HG03354 (cell line): ENCODE results near the gene TMF1.

Experiments
- ATAC-seq: cut with Tn5 transposase; IDR thresholded peaks from one replicate; pipeline ENCODE4 v1.9.1; 2021; ENCODE audit warnings: mild to moderate bottlenecking; ENCODE audit not compliant: unreplicated experiment, poor library complexity, severe bottlenecking

TMF1 gene

DNA sequence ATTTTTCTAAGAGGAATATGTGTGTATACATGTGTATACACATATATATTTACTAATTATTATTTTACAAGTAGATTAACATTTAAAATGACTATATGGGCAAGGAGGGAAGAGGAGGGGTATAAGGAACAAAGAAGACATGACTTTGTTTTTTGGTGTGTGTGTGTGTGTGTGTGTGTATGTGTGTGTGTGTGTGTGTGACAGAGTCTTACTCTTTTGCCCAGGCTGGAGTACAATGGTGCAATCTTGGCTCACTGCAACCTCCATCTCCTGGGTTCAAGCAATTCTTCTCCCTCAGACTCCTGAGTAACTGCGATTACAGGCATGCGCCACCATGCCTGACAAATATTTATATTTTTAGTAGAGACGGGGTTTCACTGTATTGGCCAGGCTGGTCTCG lies 36.0 kb downstream of the TMF1 start:
- no peak for ATAC-seq

DNA sequence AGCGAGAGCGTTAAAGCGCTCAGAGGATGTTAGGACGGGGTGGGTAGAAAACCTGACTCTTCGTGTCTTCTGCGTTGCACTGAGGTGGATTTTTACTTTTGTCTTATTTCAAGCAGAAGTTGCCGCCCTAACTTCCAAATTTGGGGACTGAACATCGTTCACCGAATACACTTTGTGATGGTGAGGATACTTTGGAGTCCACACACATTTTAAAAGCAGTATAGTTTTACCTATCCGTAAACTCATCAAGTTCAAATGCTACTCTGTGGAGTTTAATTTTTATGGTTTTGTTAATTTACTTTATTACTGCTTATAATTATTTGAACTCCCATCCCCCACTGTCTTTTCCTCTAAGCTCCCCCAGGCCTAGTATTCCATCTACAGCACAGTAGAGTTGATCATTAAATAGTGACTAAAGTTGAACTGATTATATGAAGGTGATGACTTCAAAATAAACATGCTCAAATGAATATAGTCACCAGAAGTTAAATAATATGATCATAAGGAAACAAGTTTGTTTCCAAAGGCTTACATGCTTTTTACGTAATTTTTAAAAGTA lies 38.0 kb downstream of the TMF1 start:
- ATAC-seq, result no peak

DNA sequence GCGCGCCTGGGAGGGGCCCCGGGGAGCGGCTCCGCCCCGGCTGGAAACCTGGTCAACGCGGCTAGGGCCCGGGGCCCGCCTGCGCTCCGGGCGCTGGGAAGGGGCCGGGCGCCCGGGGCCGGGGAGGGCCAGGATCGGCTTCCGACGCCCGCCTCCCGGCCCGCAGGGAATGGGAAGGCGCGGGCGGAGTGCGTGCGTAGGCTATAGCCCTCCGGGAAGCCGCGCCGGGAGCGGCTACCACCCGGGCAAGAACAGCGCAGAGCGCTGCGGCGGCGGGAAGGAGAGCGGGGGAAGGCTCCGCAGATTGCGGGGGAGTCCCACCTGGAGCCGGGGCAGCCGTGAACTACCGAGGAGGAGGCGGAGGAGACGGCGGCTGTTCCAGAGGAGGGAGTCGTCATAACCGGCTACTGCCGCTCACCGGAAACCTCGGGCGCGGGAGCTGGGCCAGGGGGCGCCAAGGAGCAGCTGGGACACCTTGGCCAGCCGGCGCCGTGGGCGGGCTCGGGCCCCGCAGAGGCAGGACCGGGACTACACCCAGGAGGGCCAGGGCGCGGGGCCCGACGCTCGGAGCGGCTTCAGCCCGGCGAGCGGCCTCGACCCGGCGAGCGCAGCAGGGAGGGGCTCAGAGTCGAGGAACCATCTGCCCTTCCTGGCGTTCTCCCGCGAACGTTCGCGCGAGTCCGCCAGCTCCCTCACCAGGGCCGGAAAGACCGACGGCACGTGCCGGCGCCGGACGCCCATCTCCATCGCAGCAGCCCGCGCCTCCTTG lies 38.7 kb downstream of the TMF1 start, which contains the start of gene EOGT:
Gene EOGT, minus strand, starts transcription at position 432 of the 769 bp plus-strand sequence. CDS start 3,838 bp downstream, outside the sequence.
- peak; percentile 81 for ATAC-seq

DNA sequence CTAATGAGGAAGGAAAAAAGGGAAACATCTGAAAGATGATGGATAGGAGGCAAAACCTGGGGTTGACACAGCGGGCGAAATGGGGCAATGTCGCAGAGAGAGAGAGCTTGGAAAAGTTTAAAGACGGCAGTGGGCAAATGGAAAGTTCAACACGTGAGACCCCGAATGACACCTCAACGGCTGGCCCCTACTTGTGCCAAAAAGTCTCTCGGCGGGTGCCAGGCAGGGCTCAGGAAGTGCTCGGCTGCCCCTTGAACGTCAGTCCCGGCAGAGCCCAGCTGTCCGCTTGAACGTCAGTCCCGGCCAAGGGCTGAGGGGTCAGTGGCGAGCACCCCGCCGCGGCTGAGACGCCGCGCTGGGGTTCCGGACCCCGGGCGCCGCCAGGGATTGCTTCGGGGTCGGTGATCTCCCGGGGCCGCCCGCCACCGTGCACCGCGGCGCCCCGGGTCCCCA lies 39.3 kb downstream of the TMF1 start:
- peak; percentile 61 for ATAC-seq

DNA sequence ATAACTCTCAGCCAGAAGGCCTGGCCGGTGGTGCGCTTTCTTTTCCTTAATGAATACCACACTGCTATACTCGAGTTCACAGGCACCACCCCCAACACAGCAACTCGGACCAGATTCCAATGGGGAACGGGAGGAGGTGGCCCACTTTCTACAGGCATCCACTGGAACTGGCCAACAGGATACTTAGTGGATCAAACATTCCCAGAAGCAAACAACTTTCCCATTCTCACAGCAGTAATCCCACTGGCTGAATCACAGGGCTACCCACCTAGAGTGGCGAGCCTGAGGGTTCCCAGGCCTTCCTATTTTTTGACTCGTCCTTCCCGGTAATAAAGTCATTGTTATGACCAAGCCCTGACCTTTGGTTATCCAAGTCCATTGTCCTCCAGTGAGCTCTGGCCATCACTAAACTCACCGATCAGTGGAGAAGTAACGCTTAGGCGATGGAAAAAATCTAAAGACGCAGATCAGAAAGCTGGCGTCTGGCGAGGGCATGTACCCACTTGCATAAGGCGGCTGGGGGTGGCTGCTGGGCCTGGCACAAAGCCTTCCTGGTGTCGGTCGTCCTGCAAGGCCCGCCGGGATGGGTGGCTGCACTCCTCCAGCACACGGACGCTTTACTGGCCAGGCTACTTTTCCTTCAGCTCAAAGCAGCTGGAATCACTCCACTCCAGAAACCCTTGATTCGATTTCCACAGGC lies 39.9 kb downstream of the TMF1 start:
- no peak for ATAC-seq

DNA sequence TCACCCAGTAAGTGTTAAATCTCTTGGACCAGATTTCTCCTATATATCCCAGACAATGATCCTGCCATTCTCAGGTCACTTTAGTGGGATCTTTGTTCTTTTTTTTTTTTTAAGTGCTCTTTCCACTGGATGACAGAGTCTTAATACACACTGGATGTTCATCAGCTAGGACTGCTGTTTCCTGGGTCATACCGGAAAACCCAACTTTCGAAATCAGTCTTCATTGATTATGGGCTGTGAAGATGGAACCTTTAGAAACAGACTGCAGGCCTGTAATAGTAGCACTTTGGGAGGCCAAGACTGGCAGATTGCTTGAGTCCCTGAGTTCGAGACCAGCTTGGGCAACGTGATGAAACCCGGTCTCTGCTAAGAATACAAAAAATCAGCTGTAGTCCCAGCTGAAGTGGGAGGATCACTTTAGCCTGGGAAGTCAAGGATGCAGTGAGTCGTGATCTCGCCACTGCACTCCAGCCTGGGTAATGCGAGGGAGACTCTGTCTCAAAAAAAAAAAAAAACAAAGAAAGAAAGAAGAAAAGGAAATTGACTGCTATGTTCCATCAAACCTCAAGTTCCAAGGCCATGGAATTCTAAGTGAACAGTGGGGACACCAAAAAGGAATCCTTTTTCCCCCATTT lies 40.9 kb downstream of the TMF1 start:
- no peak for ATAC-seq

DNA sequence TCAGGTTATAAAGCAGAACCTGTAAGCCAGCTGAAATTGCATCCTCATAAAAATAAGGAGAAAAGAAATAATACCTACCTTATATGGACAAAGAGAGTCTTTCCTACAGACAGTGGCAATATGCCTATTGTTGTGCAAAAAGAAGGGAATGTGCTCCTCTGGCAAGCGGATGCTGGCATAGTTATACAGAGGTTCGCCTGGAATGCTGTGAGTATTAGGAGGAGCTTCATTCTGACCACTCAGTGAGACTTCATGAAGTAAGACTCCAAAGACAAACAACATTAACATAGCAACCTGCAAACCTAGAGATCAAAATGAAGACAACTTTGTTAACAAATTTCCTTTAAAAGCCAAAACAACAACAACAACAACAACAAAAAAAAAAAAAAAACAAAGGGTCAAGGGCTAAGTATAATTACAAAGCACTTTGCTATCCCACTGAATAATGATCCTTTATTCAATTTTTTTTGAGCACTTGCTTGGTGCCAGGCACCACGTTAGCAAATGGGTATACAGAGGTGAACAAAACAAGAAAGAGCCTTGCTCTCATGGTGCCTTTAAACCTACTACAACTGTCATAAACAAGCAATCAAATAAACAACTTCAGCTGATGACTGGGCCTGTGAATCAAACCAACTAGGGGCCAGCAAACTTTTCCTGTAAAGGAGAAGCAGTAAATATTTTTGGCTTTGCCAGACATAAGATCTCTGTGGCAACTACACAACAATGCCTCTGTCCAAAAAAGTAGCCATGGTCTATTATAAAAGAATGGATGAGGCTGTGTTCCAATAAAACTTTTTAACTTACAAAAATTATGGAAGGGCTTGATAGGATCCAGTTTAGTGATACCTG lies 42.3 kb downstream of the TMF1 start:
- ATAC-seq, result no peak

DNA sequence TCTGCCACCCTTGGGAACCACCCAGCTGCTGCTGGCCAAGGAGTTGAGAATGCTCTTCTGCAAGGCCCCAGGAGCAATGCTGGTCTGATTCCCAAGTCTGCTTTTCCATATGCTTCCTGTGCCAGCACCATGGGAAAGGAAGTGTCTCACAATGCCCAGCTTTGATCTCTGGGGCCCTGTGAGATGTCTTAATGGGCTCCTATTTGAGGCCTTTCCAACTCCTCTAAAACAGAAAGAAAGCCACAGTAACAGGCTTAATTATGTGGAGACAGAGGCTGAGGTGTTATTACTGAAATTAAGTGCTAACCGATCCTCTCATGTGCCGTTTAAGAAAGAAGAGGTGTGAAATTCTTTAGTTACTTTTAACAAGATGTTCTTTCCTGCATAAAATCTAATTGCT lies 43.2 kb downstream of the TMF1 start:
- no peak for ATAC-seq

DNA sequence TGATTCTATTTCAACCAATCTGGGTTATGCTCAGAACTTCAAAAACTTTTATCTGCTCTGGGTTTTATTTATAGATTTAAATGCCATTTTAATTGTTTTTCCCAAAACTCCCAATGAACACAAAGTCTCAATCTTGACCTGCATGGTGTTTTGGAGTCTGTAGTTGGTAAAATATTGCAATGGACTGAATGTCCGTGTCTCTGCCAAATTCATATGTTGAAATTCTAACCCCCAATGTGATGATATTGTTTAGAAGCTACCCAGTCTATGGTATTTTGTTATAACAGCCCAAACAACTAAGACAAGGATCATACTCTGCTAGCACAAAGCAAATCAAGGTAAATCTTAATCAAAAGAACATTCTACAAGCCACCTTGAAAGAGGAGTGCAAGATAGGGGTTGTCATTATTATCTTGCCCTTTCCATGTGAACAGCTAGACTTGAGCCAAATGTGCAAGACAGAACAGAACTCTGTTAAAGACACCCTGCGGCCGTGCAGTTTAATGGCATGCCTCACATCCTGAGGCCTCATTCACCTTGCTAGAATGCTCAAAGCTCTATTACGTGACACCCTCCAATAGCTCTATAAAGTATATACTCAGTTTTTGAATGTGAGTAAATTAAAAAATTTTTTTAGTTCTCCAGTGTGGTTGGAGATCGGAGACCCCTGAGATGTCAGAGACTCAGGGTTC lies 46.2 kb downstream of the TMF1 start:
- no peak for ATAC-seq

DNA sequence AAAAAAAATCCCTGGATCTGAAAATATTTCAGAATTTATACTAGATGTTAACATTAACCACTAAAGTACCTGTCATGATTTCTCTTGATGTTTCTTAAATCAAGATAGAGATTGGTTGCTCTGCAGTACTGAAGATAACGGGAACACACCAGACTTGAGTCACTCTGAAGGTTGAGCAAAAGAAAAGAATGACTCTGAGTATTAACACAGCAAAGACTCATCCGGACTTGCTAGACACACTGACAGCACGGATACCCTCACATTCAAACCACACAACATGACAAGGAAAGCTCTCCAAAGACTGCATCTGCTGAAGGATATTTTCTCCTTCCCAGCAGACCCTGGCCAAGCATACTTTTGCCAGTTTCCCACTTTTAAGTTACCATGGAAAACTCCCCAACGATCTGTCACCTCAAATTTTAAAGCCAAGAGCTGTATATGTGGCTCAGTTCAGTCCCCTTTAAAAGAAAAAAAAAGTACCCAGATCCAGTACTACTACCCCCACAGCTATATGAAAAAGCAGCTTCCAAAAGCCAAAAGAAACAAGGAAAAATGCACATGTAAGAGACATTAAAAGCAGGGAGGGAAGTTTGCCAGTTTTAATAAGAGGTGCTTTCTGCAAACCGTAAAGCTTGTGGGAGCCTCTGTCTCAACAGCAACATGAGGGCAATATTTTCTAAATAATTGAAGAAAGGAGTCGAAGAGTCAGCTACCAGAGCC lies 46.9 kb downstream of the TMF1 start:
- no peak for ATAC-seq

DNA sequence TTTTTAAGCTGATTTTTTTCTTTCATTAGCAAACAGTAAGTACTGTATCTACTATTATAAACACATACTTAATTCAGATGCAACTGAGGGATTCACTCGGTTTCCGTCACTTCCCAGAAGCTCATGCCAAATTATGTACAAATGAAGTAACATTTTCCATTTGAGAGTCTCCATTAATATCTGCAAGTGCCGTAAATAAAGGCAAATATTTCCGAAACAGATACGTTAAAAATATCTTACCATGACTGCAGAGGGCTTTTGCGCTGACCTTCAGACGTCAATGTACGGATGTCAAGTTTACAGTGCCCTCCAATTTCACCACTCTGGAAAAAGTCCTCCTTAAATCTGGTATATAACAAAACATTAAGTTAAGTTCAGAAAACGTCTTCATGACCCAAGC lies 48.0 kb downstream of the TMF1 start:
- ATAC-seq, result no peak

DNA sequence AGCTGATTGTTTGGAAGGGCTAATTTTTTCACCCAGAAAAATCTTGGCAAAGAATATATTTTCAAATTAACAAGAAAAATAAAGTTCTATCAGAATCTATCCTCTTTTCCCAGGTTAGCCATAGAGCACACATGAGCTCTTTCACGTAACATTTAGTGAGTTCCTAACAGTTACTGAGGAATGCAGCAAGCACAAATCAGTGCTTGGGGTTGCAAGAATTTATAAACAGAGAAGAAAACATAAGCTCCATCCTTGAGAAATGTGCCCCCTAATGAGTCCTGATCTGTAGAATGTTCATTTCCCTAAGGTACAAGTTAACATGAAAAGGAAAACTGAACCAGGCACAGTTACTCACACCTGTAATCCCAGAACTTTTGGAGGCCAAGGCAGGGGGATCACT lies 52.5 kb downstream of the TMF1 start:
- ATAC-seq, result no peak

DNA sequence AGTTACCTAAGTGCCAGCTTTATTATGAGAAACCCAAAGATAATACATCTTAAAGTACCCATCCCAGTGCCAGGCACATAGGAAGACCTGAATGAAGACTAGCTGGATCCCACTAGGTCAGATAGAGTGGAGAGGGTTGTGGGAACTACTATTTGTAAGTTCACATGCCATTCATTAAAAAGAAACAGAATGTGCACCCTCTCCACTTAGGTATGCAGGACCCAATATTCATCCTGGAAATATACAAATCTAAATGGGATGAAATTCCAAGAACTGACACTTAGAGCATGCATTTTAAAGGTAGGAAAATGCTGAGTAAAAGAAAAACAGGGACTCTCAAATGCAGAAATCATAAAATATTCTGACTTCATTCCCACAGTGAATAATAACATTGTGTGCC lies 53.0 kb downstream of the TMF1 start:
- ATAC-seq, result no peak

DNA sequence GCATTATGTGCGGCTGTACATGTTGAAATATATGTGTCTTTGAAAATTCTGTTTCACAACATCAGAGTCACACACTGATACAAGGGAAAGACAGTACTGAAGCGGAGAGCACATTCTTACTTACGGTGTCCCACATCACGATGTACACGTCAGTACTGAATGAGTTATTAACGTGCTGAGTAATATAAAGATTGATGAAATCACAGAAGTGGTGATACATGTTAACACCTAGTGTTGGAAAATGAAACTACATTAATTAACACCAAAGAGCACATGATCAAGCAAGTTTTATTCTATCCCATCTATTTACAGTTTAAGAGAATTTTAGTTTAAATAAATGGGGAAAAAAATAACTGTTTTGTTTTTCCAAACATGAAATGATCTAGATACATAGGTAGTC lies 54.2 kb downstream of the TMF1 start:
- no peak for ATAC-seq

DNA sequence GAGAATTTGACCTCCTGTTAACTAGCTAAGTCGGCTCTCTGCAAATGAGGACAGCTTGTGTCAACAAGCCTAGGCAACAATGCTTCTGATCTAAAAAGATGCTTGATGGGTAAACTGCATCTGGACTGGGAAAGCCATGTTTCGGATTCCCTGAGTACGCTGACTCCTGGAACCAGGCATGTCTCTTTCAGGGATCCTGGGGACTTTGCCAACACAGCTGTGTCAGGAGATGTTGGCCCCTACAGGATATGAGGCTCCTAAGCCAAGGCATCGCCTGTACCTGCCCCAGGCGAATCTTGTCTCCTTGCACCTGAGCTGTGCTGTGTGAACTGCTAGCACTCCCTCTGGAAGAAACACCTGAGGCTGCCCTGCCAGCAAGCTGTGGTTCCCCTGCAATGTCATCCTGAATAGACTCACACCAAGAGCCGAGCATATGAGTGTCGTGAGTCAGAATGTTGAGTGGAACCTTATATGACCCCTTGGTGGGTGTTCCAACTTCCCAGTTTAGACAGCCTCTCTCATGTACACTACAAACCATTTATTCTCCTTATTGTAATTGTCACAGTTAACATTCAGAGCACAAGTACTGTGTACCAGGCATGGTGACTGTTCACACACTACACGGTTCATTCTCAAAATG lies 55.7 kb downstream of the TMF1 start:
- no peak for ATAC-seq

DNA sequence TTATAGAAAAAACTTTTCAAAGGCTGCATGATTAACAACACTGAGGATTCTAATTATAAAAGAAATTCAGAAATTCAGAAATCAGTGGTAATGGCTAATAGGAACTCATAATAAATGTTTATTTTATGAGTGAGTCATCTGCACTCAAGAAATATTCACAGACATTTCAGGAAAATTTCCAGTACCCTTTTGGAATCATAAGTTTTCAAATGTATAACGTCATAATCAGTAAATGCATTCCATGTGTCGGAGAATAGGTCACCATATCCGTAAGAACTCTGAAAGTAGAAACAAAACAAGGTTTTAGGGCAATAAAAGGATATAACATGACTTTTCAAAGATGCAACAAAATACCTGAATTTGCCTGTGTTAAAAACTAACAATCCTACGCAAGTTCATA lies 63.4 kb downstream of the TMF1 start:
- no peak for ATAC-seq

DNA sequence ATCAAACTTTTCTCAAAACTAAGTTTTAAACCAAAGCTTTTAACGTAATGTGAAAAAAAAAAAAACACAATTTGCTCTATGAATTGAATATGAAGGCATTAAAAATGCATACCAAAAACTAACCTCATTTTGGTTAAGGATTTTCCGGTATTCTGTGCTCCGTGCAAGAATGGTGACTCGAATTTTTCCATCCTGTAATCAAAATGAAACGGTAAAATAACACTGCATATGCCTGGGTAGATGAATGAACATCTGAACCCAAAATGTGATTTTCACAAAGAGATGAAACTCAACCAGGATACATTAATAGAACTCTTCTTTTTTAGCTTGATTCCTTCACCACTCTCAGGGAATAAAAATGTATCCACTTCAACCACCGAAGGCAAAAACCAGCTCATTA lies 64.8 kb downstream of the TMF1 start:
- ATAC-seq, result no peak
